GM21526 (cell line): ENCODE measurements around the gene ALDH1L1.

Source experiments
- ATAC-seq: cut with Tn5 transposase; IDR thresholded peaks from one replicate; pipeline ENCODE4 v1.9.1; 2021; ENCODE audit warnings: moderate library complexity; ENCODE audit not compliant: unreplicated experiment, low FRiP score

ALDH1L1 gene

GRCh38 chr3:126180477-126181397 lies at the start of gene ALDH1L1:
Gene ALDH1L1, minus strand, starts transcription at chr3:126180586. Its CDS starts 19,607 bp downstream, at chr3:126160979.
- no peak for ATAC-seq

DNA sequence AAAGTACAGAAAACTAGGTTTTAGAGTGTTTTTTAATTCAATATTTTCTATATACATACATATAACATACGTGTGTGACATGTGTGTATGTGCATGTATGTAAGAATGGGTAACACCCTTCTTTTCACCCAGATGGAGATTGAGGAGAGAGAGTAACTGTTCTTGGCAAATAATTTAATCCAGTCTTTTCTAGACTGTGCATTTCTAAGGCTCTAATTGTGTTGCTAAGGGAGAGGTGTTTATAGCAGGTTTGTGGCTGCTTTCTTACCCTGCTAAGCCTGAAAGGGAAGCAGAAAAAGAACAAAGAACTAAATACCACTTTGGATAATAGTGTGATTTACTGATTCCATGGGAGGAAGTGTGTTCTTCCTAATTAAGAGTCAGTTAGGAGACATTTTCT lies 46.0 kb upstream of the ALDH1L1 start:
- no peak for ATAC-seq

GRCh38 chr3:126216416-126216815 lies 36.0 kb upstream of the ALDH1L1 start:
- ATAC-seq, result no peak

- ATAC-seq, result no peak
Observed at GRCh38 chr3:126213379-126214028, 33.1 kb upstream of the ALDH1L1 start.

- ATAC-seq, result no peak
Observed at GRCh38 chr3:126212620-126213378, 32.4 kb upstream of the ALDH1L1 start.

DNA sequence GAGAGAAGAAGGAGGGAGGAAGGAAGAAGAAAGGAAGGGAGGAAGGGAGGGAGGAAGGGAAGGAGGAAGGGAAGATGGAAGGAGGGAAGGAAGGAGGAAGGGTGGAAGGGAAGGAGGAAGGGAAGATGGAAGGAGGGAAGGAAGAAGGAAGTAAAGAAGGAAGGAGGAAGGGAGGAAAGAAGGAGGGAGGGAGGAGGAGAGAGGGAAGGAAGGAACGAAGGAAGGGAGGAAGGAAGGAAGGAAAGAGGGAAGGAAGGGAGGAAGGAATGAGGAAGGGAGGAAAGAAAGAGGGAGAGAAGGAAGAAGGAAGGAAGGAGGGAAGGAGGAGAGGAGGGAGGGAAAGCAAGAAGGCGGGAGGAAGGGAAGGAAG lies 31.8 kb upstream of the ALDH1L1 start:
- ATAC-seq, result no peak

- ATAC-seq, result no peak
Observed at GRCh38 chr3:126211569-126211968, 31.2 kb upstream of the ALDH1L1 start.

GRCh38 chr3:126210606-126211005 lies 30.2 kb upstream of the ALDH1L1 start:
- no peak for ATAC-seq

GRCh38 chr3:126209741-126210140 lies 29.4 kb upstream of the ALDH1L1 start:
- ATAC-seq, result no peak

DNA sequence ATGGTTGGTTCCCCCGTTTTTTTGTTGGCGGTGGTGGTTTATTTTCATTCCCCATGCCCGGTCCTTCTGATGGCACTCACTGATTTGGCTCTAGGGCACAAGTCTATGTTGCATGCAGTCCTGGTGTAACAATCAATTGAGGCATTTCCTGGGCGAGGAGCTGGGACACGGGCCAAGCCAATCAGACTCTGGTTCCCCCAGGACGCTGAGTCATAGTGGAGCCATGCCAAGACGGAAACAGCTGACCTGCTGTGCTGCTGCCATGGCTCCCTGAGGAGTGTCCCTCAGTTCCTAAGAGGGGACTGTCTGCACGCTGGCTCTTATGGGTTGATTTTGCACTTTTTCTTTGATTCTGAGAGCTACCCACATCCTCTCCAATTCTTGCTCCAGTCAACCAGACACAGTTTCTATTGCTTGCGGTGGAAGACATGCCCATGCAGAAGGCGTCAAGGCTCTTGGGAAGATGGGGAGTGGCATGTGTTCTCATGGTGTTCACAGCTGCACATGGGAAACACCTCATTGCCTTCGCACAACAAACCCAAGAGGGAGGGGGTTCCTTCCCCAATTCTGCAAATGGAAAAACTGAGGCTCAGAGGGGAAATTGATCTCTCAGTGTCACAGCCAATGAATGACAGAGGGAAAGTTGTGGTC lies 28.3 kb upstream of the ALDH1L1 start:
- no peak for ATAC-seq

DNA sequence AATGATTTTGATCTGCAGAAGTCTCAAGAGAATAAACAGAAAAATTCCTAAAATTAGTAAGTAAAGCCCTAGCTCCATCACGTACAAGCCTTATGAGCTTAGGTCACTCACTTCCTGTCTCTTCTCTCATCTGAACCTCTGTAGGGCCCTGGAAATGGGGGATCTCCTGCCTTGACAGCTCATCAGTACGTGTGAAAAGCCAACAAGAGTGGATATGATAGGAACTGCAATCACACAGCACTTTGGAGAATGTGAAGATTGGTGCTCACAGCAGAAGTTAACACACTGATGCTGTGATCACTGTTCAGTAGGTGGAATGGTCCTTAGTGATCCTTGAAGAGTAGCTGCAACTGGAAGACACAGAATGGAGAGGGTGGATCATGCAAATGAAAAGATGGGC lies 27.8 kb upstream of the ALDH1L1 start:
- no peak for ATAC-seq

DNA sequence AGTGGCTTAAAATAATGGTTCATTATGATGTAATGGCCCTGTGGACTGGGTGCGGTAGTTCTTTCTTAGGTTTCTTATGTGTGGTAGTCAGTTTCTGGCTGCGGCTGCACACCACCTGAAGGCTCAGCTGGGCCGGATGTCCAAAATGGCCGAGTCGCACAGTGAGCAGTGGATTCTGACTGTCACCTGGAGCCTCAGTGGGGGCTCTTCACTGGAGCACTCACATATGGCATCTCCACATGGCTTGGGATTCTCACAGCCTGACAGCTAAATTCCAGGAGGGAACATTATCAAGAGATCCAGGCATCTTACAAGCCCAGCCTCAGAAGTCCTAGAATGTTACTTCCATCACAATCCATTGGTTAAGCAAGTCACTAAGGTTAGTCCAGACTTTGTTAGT lies 26.8 kb upstream of the ALDH1L1 start:
- ATAC-seq, result no peak

GRCh38 chr3:126205717-126206655 lies 25.6 kb upstream of the ALDH1L1 start:
- ATAC-seq, result no peak

DNA sequence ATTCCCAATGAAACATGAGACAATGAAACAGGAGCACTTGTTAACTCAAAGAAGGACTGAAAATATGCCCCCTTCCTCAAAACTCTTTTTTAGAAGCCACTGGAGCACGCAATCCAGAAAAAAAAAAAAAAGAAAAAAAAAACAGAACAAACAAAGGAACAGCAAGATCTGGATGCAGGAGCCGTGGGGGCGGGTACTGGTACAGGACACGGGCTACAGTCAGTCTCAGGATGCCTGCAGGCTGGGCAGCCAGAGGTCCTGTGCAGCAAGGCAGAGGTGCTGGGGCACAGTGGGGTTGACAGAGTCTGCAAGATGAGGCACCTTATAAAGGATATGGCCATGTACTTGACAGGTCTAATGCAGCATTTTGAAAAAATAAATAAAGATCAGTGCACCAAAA lies 22.3 kb upstream of the ALDH1L1 start:
- no peak for ATAC-seq

DNA sequence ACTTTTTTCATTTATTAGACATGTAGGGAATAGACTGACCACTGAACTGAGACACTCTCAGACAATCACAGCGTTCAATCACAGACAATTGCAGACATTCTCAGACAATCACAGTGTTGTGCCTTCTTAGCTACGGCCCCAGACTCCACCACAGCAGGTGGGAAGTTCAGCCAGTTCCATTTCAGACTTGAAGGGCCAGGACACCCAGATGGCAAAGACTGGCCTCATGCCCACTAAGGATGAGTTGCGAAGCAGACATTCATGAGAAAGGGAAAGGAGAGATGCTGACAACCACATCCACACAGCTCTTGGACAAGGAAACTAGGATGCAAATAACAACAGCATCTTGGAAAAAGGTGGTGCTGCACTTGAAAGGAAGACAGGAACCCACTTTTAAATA lies 21.9 kb upstream of the ALDH1L1 start:
- no peak for ATAC-seq

DNA sequence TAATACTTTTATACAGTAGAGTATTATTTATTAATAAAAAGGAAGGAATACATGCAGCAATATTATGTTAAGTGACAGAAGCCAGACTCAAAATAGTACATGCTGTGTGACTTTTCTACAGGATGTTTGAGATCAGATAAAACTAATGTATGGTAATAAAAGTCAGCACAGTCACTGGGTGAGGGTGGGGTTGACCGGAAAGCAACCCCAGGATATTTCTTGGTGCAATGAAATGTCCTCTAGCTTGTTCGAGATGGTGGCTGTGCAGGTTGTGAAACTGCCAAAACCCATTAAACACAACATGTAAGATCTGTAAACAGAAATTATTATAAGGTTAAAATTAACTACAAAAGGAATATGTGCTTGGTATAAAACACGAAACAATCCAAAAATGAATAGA lies 20.8 kb upstream of the ALDH1L1 start:
- no peak for ATAC-seq

DNA sequence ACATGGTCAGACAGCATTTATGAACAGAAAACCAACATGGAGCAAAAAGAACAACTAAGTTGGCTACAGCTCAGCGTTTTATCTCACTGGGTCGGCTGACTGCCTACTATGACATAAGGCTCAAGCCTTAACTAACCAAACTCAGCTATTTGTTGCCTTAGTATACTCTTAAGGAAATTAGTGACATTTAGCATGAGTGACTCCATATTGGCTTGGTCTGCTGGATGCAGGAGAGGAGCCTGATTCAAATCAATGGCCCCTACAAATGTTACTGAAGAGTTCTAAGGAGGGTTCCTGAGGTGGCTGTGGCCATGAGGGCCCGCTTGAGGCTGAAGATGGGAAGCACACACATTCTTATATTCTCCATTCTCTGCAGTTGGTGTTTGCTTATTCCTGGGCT lies 20.1 kb upstream of the ALDH1L1 start:
- ATAC-seq, result no peak

DNA sequence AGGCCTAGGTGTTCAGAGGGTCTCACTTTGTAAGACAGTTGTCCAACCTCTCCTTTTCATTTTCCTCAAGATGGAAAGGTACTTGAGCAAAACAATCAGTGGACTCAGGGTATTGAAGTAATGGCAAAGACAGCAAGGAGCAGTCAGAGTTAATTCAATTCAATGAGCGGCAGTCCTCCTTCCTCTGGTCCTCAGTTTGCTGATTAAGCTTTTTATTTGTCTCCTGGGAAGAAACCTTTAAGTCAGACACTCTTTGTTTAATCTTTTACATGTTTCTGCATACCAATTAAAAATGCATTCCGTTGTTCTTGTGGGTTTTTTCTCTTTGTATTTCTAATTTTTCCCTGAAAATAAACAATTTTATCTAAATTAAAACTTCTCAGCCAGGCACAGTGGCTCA lies 18.9 kb upstream of the ALDH1L1 start:
- no peak for ATAC-seq

DNA sequence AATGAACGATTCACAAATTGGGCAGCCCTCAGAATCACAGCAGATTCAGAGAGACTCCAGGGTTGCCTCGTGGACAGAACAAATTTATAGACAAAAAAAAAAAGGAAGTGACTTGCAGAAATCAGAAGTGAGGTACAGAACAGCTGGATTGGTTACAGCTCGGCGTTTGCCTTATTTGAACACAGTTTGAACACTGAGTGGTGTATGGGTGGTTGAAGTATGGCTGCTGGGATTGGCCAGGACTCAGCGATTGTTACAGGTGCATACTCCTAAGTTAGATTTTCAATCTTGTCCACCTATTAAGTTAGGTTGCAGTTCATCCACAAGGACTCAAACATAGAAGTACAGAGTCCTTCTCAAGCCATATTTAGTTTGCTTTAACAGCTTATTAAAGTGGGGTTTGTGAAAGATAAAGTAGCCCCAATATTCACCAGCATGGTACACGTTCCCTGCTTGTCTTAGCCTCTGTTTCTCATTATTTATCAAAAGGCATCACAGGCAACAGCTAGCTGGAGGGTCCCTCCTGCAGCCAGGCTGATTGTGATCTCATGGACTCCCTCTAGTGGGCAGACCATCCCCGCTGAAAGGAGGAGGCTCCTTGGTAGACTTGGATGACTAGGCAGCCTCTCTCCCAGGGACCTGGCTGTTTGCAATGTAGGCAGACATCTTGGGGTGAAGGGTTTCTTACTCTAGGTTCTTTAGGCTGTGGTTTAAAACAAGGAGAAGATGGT lies 17.6 kb upstream of the ALDH1L1 start:
- ATAC-seq, result no peak
